Measurements from ENCODE around the gene NCAPG2.

Gene NCAPG2

DNA sequence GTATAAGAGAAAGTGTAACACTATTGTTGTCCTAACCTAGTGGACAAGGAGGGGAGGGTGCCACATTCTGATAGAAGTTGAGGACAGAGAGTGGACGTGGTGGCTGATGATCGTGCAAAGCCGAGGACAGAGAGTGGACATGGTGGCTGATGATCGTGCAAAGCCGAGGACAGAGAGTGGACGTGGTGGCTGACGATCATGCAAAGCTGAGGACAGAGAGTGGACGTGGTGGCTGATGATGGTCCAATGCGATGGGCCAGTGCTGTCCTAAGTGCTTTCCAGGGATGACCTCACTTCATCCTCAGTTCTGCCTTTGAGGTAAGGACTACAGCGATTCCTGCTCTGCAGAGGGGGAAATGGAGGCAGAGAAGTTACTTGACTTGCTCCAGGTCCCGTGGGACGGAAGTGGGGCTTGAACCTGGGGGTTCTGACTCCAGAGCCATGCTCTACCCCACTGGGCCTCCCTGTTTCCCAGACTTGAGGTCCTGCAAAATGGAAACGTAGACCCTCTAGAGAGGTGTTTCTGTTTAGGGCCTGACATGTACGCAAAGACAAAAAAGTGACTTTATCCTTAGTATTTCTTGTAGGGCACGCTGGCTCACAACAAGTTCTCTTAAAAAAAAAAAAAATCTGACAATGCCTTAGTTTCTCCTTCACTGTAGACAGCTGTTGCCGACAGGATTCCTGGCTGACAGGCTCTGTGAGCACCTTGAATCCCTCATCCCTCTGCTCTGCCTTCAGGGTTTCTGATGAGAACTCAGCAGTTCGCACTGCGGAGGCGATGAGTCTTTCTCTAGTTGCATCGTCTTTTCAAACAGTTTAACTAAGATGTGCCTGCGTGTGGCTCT is 20.3 kb upstream of the NCAPG2 start:
- DNase-seq (ENCODE audit: low read depth in 2 of 2): no peak
- TF ChIP-seq, protein P1, sequence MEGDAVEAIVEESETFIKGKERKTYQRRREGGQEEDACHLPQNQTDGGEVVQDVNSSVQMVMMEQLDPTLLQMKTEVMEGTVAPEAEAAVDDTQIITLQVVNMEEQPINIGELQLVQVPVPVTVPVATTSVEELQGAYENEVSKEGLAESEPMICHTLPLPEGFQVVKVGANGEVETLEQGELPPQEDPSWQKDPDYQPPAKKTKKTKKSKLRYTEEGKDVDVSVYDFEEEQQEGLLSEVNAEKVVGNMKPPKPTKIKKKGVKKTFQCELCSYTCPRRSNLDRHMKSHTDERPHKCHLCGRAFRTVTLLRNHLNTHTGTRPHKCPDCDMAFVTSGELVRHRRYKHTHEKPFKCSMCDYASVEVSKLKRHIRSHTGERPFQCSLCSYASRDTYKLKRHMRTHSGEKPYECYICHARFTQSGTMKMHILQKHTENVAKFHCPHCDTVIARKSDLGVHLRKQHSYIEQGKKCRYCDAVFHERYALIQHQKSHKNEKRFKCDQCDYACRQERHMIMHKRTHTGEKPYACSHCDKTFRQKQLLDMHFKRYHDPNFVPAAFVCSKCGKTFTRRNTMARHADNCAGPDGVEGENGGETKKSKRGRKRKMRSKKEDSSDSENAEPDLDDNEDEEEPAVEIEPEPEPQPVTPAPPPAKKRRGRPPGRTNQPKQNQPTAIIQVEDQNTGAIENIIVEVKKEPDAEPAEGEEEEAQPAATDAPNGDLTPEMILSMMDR (IDR thresholded peaks at IDR 0.05; ENCODE audit: low read depth, low read length): no peak
- no peak overlapping the region for H3K4me3 ChIP-seq (replicated peaks in 1 of 2; ENCODE audit: low read depth in 2 of 2, low read length in 2 of 2)

DNA sequence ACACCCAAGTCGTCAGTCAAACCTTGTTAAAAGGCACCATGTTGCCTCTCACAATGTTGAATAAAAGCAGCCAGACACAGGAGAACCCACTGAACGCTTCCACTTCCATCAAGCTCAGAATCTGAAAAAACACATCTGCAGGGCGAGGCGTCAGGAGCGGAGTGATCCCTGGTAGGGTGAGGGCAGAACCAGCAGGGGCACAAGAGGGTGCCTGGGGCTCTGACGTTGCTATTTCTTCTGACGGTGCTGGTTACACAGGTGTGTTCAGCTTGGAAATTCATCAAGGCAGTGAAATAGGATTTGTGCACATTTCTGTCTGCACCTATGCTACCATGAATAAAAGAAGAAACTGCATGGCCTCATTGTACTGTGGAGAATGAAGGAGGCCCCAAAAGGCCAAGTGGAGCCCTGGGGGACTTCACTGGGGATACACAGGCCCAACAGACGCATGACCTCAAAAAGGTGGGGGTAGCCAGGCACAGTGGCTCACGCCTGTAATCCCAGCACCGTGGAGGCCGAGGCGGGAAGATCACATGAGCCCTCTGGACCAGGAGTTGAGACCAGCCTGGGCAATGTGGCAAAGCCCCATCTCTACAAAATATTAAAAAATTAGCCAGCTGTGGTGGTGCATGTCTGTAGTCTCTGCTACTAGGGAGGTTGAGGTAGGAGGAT is 19.2 kb upstream of the NCAPG2 start:
- H3K4me3 ChIP-seq (replicated peaks in 1 of 2; ENCODE audit: low read depth in 2 of 2, low read length in 2 of 2): no peak overlapping the region
- TF ChIP-seq, protein P1 (IDR thresholded peaks at IDR 0.05; ENCODE audit: low read depth, low read length): no peak
- no peak for DNase-seq (ENCODE audit: low read depth in 2 of 2)

DNA sequence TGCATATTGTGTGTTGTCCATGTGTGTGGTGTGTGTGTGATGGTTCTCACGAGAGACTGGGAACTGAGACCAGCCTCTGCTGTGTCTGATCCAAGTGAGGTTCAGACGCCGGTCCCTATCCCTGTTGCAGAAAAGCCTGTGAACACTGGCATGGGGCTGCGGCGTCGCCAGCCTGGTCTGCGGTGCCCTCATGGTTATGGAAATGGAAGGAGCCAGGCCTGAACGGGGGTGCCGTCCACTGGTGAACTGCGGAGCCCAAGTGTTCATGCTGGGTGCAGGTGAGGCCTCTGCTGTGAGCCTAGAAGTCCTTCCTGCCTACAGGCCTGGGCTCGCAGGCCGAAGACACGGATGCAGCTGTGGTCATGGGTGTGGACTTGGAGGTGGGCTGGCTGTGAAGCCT is 18.7 kb upstream of the NCAPG2 start:
- DNase-seq (ENCODE audit: low read depth in 2 of 2): no peak
- TF ChIP-seq, protein P1 (IDR thresholded peaks at IDR 0.05; ENCODE audit: low read depth, low read length): no peak
- no peak overlapping the region for H3K4me3 ChIP-seq (replicated peaks in 1 of 2; ENCODE audit: low read depth in 2 of 2, low read length in 2 of 2)

DNA sequence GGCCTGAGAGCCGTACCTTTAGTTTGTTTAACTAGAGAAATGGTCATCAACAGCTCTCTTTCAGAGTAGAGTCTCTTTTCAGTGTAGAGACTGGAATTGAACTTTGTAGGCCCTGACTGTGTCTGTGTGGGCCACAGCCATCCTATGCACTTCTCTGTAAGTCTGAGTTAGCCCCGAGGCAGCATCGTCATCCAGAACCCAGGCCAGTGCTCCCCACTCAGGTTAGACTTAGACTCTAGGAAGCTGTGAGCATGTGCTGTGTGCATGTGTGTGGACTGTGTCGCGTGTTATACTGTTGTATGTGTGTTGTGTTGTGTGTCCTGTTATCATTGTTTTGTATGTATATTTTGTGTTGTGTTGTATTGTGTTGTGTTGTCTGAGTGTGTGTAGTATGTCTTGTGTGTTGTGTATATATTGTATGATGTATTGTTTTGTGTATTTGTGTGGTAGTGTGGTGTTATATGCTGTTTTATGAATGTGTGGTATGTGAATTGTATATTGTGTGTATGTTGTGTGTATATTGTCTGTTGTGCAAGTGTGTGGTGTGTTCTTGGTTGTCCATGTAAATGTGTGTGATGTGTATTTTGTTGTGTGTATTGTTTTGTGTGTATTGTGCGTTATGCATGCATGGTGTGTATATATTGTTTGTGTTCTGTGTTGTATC is 18.1 kb upstream of the NCAPG2 start:
- H3K4me3 ChIP-seq (replicated peaks in 1 of 2; ENCODE audit: low read depth in 2 of 2, low read length in 2 of 2): no peak overlapping the region
- no peak for DNase-seq (ENCODE audit: low read depth in 2 of 2)
- TF ChIP-seq, protein P1 (IDR thresholded peaks at IDR 0.05; ENCODE audit: low read depth, low read length): no peak

- TF ChIP-seq, protein P1 (IDR thresholded peaks at IDR 0.05; ENCODE audit: low read depth, low read length): no peak
- DNase-seq (ENCODE audit: low read depth in 2 of 2): no peak
- H3K4me3 ChIP-seq (replicated peaks in 1 of 2; ENCODE audit: low read depth in 2 of 2, low read length in 2 of 2): no peak overlapping the region
Measured at GRCh38 chr7:158720112-158720511, 15.5 kb upstream of the NCAPG2 start.

- TF ChIP-seq, protein P1 (IDR thresholded peaks at IDR 0.05; ENCODE audit: low read depth, low read length): no peak
- no peak overlapping the region for H3K4me3 ChIP-seq (replicated peaks in 1 of 2; ENCODE audit: low read depth in 2 of 2, low read length in 2 of 2)
Measured at GRCh38 chr7:158716802-158717201, 12.2 kb upstream of the NCAPG2 start.

More at GRCh38 chr7:158716802-158717201, 12.2 kb upstream of the NCAPG2 start:
- no peak for DNase-seq (ENCODE audit: low read depth in 2 of 2)

Measured in cardiac fibroblast (primary cell).